HCT116 (cell line): Measurements from ENCODE around the gene FGF8.

ENCODE experiments used
- CEBPB ChIP-seq: IDR thresholded peaks from 2 replicates; pipeline ENCODE4 v1.6.1; 2012; ENCODE audit warnings: low read depth
- EZH2 ChIP-seq: fragments of 200-600 bp; sonication (generic); IDR thresholded peaks from 2 replicates; pipeline ENCODE4 v1.6.1; 2017; ENCODE audit warnings: antibody characterized with exemption, mixed run types
- JUND ChIP-seq: IDR thresholded peaks from 2 replicates; pipeline ENCODE4 v1.6.1; 2012
- POLR2AphosphoS5 ChIP-seq: IDR thresholded peaks from 2 replicates; pipeline ENCODE4 v1.6.1; 2011; ENCODE audit warnings: mild to moderate bottlenecking, low read depth, low read length, moderate library complexity
- RAD21 ChIP-seq: IDR thresholded peaks from 2 replicates; pipeline ENCODE4 v1.6.1; 2012; ENCODE audit warnings: low read depth, mild to moderate bottlenecking
- TF ChIP-seq, protein P1 (sequence below): IDR thresholded peaks from 2 replicates; pipeline ENCODE4 v1.6.1; 2012
- TF ChIP-seq, protein P2 (sequence below), 3 experiments: fragments of 200-600 bp in 1 of 3; sonication (generic) in 1 of 3; IDR thresholded peaks in 2 of 3; conservative IDR thresholded peaks in 1 of 3; 2 replicates each; pipeline ENCODE4 v1.5.1; 2012 to 2017; ENCODE audit warnings: low read depth in 2 of 3, low read length in 2 of 3, antibody characterized with exemption in 1 of 3, borderline replicate concordance in 1 of 3, control low read depth in 1 of 3, mild to moderate bottlenecking in 1 of 3, mixed read lengths in 1 of 3, mixed run types in 1 of 3, moderate library complexity in 1 of 3; ENCODE audit not compliant: insufficient read depth in 1 of 3

DNA sequence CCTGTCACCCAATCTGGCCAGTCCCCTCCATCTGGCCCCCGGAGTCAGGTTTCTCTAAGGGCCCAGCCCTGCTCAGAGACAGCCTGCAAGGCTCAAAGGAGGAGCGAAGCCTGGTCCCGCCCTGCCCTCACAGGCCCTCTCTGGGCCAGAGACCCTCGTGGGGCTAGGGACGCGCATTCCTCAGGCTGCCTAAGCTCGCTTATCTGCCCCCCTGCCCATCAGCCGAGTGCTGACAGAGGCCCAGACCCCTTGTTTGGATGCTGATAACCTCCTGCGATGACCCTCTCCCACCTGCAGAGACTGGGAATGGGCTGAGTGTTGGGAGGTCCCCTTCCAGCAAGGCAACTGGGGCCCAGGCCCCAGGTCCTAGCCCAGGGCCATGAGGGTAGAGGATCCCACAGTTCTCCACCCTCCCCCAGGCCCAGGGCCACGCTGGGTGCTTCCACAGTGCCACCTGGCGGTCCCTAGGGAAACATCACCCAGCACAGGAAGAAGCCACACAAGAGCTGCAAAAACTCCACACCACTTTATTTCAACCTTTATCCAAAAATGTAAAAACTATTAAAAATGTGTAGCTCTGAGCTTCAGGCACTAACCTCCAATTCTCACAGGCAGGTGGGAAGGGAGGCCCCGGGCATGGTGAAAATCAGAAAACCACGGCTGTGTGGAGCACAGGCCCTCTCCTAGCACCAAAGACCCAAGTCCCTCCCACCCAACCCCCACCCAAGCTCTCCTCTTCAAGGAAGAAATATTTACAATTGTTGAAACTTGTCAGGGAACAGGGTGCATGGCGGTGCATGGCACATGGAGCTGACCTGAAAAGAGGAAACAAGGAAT lies 5.1 kb upstream of the FGF8 start:
- TF ChIP-seq, protein P1, sequence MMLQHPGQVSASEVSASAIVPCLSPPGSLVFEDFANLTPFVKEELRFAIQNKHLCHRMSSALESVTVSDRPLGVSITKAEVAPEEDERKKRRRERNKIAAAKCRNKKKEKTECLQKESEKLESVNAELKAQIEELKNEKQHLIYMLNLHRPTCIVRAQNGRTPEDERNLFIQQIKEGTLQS = no peak
- no peak for TF ChIP-seq RAD21
- TF ChIP-seq, protein P2, sequence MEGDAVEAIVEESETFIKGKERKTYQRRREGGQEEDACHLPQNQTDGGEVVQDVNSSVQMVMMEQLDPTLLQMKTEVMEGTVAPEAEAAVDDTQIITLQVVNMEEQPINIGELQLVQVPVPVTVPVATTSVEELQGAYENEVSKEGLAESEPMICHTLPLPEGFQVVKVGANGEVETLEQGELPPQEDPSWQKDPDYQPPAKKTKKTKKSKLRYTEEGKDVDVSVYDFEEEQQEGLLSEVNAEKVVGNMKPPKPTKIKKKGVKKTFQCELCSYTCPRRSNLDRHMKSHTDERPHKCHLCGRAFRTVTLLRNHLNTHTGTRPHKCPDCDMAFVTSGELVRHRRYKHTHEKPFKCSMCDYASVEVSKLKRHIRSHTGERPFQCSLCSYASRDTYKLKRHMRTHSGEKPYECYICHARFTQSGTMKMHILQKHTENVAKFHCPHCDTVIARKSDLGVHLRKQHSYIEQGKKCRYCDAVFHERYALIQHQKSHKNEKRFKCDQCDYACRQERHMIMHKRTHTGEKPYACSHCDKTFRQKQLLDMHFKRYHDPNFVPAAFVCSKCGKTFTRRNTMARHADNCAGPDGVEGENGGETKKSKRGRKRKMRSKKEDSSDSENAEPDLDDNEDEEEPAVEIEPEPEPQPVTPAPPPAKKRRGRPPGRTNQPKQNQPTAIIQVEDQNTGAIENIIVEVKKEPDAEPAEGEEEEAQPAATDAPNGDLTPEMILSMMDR (IDR thresholded peaks at IDR 0.05 in 2 of 3, conservative IDR thresholded peaks at IDR 0.05 in 1 of 3; ENCODE audit: borderline replicate concordance in 1 of 3, insufficient read depth in 1 of 3, low read depth in 2 of 3, low read length in 2 of 3) = peak in 2 of 3 experiments; percentile 99; a peak in 4 of 6 replicates
- no peak for TF ChIP-seq CEBPB
- no peak for TF ChIP-seq EZH2
- no peak for TF ChIP-seq JUND
- TF ChIP-seq POLR2AphosphoS5 = no peak; the same call in 1 of the 2 replicates
